CD4-positive, alpha-beta T cell (primary cell): ENCODE measurements around the gene CR2. TPM values are rescaled to one million over a fixed set of nuclear protein-coding genes. Genes with fewer than 3 reads are reported as not detected.

Source experiments
- ATAC-seq: fragments of 200-7000 bp; cut with Tn5 transposase; one replicate; pipeline ENCODE4 v1.10.0; 2022; ENCODE audit warnings: mild to moderate bottlenecking; ENCODE audit not compliant: poor library complexity
- CTCF ChIA-PET: fragments of 350-600 bp; sonication (Branson Sonifier 250); formaldehyde crosslinking; loops from one replicate; lab custom pipeline; 2021; ENCODE audit warnings: antibody characterized with exemption, inconsistent platforms; lab: Charles Lee
- POLR2A ChIA-PET: fragments of 350-600 bp; sonication (Branson Sonifier 250); formaldehyde crosslinking; loops from one replicate; lab custom pipeline; 2021; ENCODE audit warnings: antibody characterized with exemption, inconsistent platforms; lab: Charles Lee
- DNase-seq, 14 experiments: peaks; one replicate each; pipeline ENCODE4 v3.0.0-alpha.2; 2013 to 2020; ENCODE audit warnings: mixed read lengths in 2 of 14
- H3K27ac ChIP-seq, 2 donors: one replicate each; pipeline versions ENCODE4 v1.5.1 to v1.7.0; 2013; ENCODE audit warnings: low read length in 2 of 2, low read depth in 1 of 2, mild to moderate bottlenecking in 1 of 2
- H3K27me3 ChIP-seq, 2 experiments: 1 replicate in 1 of 2; 2 replicates in 1 of 2; pipeline versions ENCODE4 v1.6.1 to v1.7.0; 2013; ENCODE audit warnings: low read length in 2 of 2, control low read depth in 1 of 2, mild to moderate bottlenecking in 1 of 2, moderate library complexity in 1 of 2; ENCODE audit not compliant: insufficient read depth in 2 of 2, control insufficient read depth in 1 of 2
- H3K36me3 ChIP-seq: one replicate; pipeline ENCODE4 v1.6.1; 2013; ENCODE audit warnings: low read length, control low read depth; ENCODE audit not compliant: insufficient read depth
- H3K4me1 ChIP-seq: one replicate; pipeline ENCODE4 v1.6.1; 2013; ENCODE audit warnings: low read length, control low read depth; ENCODE audit not compliant: insufficient read depth
- H3K4me3 ChIP-seq: one replicate; pipeline ENCODE4 v1.5.1; 2013; ENCODE audit warnings: mild to moderate bottlenecking, low read length, moderate library complexity
- H3K9me3 ChIP-seq, 2 experiments: 1 replicate in 1 of 2; 2 replicates in 1 of 2; pipeline versions ENCODE4 v1.6.1 to v1.7.0; 2013; ENCODE audit warnings: low read length in 2 of 2, mild to moderate bottlenecking in 2 of 2, control low read depth in 1 of 2, moderate library complexity in 1 of 2; ENCODE audit not compliant: control insufficient read depth in 1 of 2, insufficient read depth in 1 of 2
- H3K27ac Mint-ChIP-seq: one replicate; pipeline ENCODE4 v1.8.0; 2020; ENCODE audit warnings: mixed read lengths
- H3K27me3 Mint-ChIP-seq: one replicate; pipeline ENCODE4 v1.8.0; 2021; ENCODE audit warnings: mixed read lengths
- H3K36me3 Mint-ChIP-seq: one replicate; pipeline ENCODE4 v1.8.0; 2021; ENCODE audit warnings: low read depth, mixed read lengths
- H3K4me1 Mint-ChIP-seq: one replicate; pipeline ENCODE4 v1.8.0; 2021; ENCODE audit warnings: low read depth, mixed read lengths
- H3K4me3 Mint-ChIP-seq: one replicate; pipeline ENCODE4 v1.8.0; 2020; ENCODE audit warnings: mild to moderate bottlenecking, mixed read lengths
- H3K9me3 Mint-ChIP-seq: one replicate; pipeline ENCODE4 v1.8.0; 2020; ENCODE audit warnings: mixed read lengths
- intact Hi-C, 2 experiments: fragments of 100-400 bp; cut with DNase I in 1 of 2; cut with micrococcal nuclease in 1 of 2; formaldehyde crosslinking; loops; one replicate each; pipeline versions ENCODE4 v1.15.1 to v1.9.0; 2023 to 2025; cut with DNase I, micrococcal nuclease
- total RNA-seq, 174 experiments: library from RNA in 2 of 174; stranded (reverse) in 2 of 174; gene quantifications; one replicate each; pipeline ENCODE4 v1.2.3 and lab custom pipeline; 2021 to 2026
- TF ChIP-seq, protein P1 (sequence below): fragments of 200-600 bp; IDR thresholded peaks from one replicate; pipeline ENCODE4 v1.8.0; 2022; ENCODE audit warnings: antibody characterized with exemption, mild to moderate bottlenecking

CR2 gene
- total RNA-seq, 2 experiments from 2014 or later = 1.2 TPM

DNA sequence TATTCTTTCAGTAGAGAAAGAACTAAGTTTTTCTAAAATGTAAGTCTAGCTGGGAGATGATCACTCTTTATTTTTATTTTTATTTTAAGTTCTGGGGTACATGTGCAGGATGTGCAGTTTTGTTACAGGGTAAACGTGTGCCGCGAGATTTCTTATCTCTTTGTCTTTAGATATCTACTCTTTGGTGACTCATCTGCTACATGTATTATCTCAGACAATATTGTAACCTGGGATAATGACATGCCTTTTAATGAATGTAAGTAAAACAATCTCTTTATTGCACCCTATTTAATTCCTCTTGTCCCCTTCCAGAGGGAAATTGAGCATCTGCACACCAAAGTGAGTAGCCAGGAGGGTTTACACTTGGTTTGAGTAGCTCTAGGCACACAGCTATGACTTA, 9.4 kb downstream of the CR2 start:
- H3K27ac Mint-ChIP-seq = peak overlapping the region; percentile 4
- Histone ChIP-seq H3K27ac (no peak overlapping the region), H3K4me1 (peaks cover 25% of the 10 kb centered on the region), H3K4me3 (no peak overlapping the region), H3K36me3 (no peaks in the 10 kb centered on the region), H3K9me3 (no peaks in the 10 kb centered on the region), H3K27me3 (no peaks in the 10 kb centered on the region)
- H3K4me1 Mint-ChIP-seq = peaks cover 9% of the 10 kb centered on the region
- H3K36me3 Mint-ChIP-seq = no peaks in the 10 kb centered on the region
- H3K27me3 Mint-ChIP-seq = peaks cover 13% of the 10 kb centered on the region
- no peak overlapping the region for H3K4me3 Mint-ChIP-seq
- CTCF ChIA-PET = interaction anchor here (0.7 kb wide), 1 partner anchor 8 kb away, joined by 3 read pairs; no protein-coding TSS in a partner anchor
- intact Hi-C loops = no loop called here
- POLR2A ChIA-PET = interaction anchor here (1.1 to 1.5 kb wide), 2 partner anchors 32 to 181 kb away, joined by 3 to 4 read pairs; partner anchors contain the start of gene CR1
- H3K9me3 Mint-ChIP-seq = no peaks in the 10 kb centered on the region
- ATAC-seq = peak; percentile 41
- peak in 3 of 14 experiments; percentile 10 to 16 (median 14) for DNase-seq
- TF ChIP-seq, protein P1, sequence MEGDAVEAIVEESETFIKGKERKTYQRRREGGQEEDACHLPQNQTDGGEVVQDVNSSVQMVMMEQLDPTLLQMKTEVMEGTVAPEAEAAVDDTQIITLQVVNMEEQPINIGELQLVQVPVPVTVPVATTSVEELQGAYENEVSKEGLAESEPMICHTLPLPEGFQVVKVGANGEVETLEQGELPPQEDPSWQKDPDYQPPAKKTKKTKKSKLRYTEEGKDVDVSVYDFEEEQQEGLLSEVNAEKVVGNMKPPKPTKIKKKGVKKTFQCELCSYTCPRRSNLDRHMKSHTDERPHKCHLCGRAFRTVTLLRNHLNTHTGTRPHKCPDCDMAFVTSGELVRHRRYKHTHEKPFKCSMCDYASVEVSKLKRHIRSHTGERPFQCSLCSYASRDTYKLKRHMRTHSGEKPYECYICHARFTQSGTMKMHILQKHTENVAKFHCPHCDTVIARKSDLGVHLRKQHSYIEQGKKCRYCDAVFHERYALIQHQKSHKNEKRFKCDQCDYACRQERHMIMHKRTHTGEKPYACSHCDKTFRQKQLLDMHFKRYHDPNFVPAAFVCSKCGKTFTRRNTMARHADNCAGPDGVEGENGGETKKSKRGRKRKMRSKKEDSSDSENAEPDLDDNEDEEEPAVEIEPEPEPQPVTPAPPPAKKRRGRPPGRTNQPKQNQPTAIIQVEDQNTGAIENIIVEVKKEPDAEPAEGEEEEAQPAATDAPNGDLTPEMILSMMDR = no peak

DNA sequence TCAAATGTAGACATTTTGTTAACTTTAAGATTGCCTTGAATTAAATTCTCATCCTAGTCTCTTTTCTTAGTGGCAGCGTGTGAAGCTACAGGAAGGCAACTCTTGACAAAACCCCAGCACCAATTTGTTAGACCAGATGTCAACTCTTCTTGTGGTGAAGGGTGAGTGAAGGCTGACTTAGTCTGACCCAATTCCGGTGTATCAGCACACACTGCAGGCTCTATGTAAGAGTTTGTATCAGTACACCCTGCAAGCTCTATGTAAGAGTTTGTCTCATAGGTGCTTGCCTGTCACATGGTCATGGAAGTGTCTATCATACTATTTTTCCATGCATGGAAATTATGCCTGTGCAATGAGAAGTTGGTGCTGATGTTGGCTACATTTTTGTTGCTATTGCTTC, 16.8 kb downstream of the CR2 start:
- CTCF ChIA-PET = no interaction called here

DNA sequence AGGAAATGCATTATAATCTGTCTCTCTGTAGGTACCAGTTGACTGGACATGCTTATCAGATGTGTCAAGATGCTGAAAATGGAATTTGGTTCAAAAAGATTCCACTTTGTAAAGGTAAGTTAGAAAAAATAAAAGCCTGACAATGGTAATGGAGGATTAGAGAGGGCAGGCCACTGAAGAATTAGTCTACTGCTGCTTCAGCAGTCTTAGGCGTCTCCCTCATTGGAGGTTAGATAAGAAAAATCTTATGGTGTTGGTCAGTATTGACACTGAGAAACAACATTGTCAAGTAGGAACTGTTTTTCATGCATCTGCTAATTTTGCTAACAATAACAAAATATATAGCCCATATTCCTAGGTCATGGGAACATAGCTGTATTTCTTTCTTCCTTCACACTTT, 20.1 kb downstream of the CR2 start:
- intact Hi-C loops = no loop called here
- Mint-ChIP-seq H3K27me3 (peaks cover 4% of the 10 kb centered on the region), H3K4me1 (peaks cover 12% of the 10 kb centered on the region), H3K36me3 (no peaks in the 10 kb centered on the region), H3K4me3 (no peak overlapping the region), H3K9me3 (no peaks in the 10 kb centered on the region), H3K27ac (no peak overlapping the region)
- TF ChIP-seq, protein P1 = no peak
- ChIA-PET POLR2A (no interaction called here), CTCF (no interaction called here)
- Histone ChIP-seq H3K9me3 (no peaks in the 10 kb centered on the region), H3K4me3 (no peak overlapping the region), H3K27ac (no peak overlapping the region), H3K36me3 (no peaks in the 10 kb centered on the region), H3K4me1 (peaks cover 11% of the 10 kb centered on the region), H3K27me3 (no peaks in the 10 kb centered on the region)
- no peak for ATAC-seq
- no peak for DNase-seq

More for the DNA sequence above, 16.8 kb downstream of the CR2 start:
- intact Hi-C loops = no loop called here
- TF ChIP-seq, protein P1 = no peak
- Mint-ChIP-seq H3K9me3 (no peaks in the 10 kb centered on the region), H3K27me3 (peaks cover 18% of the 10 kb centered on the region), H3K4me1 (peaks cover 15% of the 10 kb centered on the region), H3K36me3 (no peaks in the 10 kb centered on the region), H3K27ac (peak overlapping the region; percentile 19), H3K4me3 (no peak overlapping the region)
- POLR2A ChIA-PET = interaction anchor here (0.7 to 1.5 kb wide), 2 partner anchors 10 to 11 kb away, joined by 3 to 4 read pairs; no protein-coding TSS in a partner anchor
- DNase-seq (peak in 6 of 14 experiments; percentile 6 to 64 (median 42)), ATAC-seq (peak; percentile 99)
- H3K9me3 ChIP-seq = no peaks in the 10 kb centered on the region
- H3K27ac ChIP-seq = no peak overlapping the region
- no peak overlapping the region for H3K4me3 ChIP-seq
- H3K36me3 ChIP-seq = no peaks in the 10 kb centered on the region
- peaks cover 11% of the 10 kb centered on the region for H3K4me1 ChIP-seq
- no peaks in the 10 kb centered on the region for H3K27me3 ChIP-seq
